COLO829 (cell line): Measurements from ENCODE around the gene SCD5.

Experiments used
- DNase-seq: peaks from one replicate; pipeline ENCODE4 v3.0.0; 2012; ENCODE audit warnings: low spot score

Gene SCD5

GRCh38 chr4:82726596-82726995 lies 72.0 kb downstream of the SCD5 start:
- DNase-seq: no peak

DNA sequence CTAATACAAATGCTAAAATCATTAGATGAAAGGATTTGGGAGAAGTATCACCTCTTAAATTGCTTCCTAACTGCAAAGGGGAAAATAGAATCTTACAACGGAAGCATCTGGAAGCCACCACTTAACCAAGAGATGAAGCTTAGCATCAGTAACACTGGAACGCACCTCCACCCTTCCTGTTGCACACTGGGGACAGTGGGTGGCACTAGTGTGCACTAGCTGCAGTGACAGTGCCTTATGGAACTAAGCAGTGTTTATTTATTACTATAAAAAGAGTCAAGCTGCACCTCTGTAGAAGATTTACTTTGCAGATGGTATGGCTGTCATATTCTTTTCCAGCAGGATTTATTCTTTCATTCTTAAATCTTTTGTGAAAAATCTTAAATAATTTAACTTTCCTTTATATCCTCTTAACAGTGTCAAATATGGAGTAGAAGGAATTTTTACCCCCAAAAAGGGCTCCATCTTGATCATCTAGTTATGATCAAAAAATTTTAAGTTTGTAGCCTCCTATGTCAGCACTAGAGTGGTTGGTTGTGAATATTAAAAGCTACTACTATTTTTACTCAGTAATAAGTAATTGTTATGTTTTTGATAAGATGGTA lies 76.7 kb downstream of the SCD5 start:
- DNase-seq: no peak

DNA sequence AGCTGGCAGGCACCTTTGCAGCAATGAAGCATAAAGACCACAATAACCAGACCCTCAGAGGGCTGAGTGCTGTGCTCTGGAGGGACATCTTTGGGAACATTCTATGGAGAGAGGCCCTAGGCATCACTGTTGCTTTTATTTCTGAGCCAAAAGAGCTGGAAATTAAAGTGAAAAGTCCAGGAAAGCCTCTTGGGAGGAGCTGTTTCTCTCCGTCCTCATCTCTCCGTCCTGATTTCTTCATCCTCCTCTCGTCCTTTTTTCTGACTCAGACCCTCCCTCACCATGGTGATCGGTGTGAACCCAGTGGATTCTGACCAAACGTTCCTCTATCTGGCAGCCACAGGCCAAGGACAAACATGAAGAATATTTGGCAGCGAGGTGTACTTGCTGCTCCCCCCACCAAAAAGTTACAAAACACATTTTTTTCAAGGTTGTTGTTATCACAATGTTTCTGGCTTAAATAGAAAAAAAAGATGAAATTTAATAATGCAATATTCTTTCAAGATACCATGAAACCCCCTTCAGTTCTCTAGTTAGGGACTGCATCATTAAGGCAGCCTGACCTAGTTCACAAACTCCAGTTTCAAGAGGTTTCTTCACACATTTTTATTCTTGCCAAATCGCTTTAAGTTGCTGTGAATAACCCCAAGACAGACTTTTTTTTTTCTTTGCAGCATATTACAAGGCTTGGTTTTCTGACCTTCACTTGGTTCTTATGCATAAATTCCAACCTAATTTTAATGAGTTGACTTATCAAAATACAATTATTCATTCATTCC lies 80.2 kb downstream of the SCD5 start:
- no peak for DNase-seq

DNA sequence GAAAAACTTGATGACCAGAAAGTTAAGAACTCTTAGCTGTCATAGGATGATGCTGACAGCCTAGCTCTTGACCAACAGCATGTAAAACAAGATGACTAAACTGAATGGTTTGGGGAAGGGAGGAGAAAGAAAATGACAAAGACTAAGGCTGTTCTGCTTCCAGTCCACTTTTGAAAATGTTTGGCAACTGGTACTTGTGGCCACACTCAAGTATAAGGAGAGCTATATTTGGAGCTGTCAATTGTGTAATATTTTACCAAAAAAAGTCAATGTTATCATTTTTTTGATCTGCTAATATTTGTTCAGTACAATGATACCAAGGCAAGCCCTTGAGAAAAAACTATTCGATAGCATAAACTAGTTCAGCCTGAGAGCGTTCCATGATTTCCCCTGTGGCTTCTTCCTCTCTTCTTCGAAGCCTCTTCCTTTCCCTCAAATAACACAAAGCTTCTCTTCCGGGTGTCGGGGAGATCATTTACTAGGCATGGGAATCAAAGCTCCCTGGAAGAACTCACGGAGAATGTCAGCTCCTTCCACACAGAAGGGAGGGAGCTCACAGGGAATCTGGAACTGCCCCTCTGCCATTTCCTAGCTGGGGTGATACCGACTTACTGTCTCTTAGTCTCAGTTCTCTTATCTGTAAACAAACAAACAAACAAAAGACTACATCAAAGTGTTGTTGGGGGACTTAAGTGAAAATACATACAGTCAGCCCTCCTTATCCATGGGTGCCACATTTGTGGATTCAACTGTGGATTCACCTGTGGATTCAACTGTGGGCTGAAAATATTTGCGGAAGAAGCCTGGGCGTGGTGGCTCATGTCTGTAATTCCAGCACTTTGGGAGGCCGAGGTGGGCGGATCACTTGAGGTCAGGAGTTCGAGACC lies 82.6 kb downstream of the SCD5 start:
- no peak for DNase-seq

DNA sequence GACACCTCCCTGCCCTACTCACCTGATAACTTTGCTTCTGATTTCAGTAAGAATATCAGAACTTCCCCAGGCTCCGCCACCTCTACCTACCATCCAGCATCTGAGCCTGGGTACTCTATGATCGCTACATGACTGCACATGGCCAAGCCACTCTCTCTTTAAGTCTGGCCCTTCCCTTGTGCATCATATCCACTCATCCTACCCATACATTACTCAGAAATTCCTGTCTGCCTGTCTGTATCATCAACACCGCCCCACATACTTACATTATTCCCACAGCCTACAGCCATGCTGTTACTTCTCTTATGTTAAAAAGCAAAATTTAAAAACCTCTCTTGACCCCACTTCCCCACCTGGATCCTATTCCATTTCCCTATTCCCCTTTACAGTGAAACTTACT lies 84.7 kb downstream of the SCD5 start:
- no peak for DNase-seq

DNA sequence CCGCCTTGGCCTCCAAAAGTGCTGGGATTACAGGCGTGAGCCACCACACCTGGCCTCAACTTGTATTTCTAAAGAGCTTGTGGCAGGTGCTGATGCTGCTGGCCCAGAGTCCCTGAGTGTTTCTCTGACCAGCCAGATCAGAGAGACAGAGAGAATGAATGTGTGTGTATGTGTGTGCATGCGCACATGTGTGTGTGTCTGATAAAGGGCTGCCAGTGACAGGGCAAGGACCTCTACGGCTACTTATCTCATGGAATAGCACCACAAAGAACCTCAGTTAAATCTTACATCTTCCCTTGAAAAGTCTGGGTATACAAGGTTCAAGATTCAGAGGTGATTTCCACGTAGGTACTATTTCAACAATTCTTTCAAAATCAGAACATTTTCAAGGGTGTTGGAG lies 86.0 kb downstream of the SCD5 start:
- DNase-seq: no peak

DNA sequence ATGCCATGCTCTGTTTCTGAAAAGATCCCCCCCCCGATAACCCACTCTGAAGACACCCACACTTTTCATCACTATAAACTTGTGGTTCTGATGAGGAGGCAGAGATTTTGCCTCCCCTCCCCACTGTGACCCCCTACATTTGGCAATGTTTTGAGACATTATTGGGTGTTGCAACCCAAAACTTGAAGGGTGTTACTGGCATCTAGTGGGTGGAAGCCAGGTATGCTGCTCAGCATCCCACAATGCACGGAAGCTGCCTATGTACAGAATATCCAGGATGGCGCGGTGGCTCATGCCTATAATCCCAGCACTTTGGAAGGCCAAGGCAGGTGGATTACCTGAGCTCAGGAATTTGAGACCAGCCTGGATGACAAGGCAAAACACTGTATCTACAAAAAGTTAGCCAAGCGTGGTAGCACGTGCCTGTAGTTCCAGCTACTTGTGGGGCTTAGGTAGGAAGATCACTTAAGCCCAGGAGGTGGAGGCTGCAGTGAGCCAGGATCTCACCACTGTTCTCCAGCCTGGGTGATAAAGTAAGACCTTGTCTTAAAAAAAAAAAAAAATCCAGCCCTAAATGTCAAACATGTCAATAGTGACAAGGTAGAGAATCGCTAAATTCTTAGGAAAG lies 87.3 kb downstream of the SCD5 start:
- no peak for DNase-seq

- DNase-seq: peak; percentile 43
Measured at GRCh38 chr4:82710197-82710929, 88.2 kb downstream of the SCD5 start.

DNA sequence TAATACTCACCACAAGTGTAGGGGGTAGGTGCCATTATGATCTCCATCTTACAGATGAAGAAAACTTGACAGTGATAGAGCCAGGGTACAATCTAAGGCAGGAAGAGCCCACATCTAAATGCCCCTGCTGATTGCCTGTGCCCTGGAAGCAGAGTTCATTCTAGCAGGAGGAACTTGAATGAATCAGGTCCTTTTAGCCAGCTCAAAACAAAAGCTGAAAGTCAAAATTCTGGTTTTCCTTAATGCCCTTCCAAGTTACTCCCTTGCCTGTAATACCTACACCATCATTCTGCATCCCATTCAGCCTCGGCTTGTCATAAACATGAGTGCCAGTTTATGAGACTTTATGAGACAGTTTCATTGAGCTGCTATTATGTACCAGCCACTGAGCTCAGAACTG lies 89.6 kb downstream of the SCD5 start:
- no peak for DNase-seq

- DNase-seq: no peak
Measured at GRCh38 chr4:82706349-82707000, 92.1 kb downstream of the SCD5 start.

- DNase-seq: no peak
Measured at GRCh38 chr4:82705928-82706300, 92.7 kb downstream of the SCD5 start.

DNA sequence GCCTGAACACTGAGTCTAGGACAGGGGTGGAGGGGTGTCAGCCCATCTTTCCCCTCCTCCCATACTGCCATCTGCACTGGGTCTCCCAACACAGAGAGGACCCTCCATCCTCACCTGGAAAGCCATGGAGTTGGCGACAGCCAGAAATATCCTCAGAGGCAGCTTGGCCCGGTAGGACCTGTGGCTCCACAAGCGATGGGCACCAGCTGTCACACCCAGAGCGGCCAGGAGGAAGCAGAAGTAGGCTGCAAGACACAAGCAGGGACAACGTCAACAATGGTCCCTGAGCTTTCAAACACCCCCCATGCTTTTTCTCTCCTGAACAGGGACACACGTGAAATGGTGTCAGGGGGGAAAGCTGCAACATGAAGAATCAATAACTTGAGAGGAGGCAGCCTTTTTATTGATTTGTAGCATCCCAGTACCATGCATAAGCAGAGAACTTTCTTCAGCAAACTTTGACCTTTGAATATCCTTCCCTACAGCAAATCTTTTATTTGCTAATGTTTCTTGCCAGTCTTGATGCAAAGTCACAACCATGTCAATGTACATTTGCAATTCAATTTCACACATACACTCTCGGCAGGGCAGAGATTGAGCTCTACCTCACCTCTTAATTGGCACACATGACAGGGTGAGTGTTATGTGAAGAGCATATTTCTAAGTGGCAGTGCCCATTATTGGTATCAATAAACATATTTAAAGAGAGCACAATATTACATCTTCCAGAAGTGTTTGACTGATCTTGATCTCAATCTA lies 93.2 kb downstream of the SCD5 start:
- DNase-seq: no peak

DNA sequence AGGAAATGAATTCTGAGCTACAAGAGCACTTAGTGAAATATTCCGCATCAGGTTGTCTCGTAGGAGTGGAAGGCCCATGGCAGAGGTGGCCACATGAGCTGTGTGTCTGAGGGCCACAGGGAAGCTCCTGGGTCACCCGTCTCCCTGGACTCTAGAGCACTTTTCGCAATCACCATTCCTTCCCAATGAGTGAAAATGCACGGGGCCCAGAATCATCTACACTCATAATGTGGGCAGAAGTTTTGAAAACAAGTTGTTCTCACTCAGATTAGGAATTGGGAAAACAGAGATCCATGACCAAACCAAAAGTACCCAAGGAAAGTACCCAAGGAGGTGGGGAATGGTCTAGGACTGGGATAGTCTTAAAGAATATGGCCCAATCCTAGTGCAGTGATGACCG lies 94.4 kb downstream of the SCD5 start:
- DNase-seq: no peak

DNA sequence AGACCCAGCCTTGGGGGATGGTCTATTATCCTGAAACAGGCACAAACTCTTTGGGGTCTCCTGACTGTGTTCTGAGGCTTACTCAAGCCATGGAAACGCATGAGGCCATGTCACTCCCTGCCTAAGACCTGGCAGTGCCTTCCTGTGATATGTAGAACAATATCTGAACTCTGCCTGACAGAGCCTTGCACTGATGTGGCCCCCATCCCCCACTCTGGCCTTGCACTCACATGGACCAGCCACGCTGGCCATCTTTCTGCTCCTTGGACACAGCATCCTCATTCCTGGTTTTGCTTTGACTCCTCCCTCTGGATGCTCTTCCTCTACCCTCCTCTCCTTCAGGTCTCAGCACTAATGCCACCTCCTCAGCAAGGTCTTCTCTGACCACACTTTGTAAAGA lies 100.2 kb downstream of the SCD5 start:
- no peak for DNase-seq

- no peak for DNase-seq
Measured at GRCh38 chr4:82697561-82697960, 101.0 kb downstream of the SCD5 start.

DNA sequence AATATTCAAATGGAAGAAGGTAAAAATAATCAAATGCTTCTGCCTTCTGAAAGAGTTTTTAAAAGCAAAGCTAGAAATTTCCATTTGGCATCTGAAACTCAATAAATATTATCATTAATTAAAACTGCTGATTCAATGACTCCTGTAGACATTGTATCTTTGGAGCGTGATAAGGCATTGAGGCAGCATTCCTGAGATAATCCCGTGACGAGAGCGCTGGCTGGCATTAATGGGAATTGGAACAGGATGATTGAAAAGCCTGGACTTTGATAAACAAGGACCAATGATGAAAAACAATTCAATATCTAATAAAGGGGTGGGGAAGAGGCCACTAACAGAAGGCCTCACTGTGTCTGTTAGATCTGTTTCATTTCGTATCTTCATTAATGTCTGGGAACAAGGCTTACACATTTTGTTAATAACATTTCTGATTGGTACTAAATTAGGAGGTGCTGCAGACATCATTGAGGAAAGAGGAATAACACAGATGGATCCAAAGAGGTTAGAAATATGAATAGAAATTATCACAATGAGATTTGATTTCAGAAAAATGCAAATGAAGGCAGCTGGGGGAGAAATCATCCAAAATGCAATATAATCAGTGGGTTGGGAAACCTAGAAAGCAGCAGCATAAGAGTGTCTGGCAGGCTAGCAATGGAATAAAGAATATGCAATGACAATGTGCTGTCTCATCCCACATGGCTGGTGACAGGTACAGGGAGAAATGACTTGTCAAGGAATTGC lies 102.3 kb downstream of the SCD5 start:
- no peak for DNase-seq

GRCh38 chr4:82694892-82695291 lies 103.7 kb downstream of the SCD5 start:
- no peak for DNase-seq

- DNase-seq: no peak
Measured at GRCh38 chr4:82694046-82694445, 104.5 kb downstream of the SCD5 start.

DNA sequence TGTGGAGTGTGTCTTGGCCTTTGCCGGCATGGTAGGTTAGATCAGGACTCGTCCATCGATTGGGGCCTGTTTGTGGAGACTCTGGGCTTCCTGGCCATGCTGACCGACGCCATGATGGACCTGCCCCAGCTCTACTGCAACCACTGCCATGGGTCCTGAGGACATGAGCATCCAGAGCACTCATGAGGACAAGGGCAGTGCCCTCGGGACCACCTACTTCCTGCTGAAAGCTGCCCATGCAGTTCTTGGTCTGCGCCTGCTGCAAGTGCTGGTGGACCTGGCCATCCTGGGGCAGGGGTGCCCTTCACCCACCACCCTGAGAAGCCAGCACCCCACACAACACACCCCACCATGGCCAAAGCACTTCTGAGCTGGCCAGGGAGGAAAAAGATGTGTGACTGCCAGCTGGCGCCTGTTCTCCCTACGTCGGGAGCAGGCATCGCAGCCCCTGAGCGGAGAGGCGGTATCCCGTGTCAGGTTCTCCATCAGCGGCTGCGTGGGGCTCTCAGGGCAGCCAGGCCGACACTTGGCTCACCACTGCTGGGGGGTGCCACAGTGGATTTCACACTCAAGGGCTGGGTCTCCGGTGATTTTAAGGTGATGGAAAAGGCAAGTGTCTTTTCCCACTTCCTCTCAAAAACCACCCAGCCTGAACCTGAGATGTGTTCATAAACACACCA lies 106.4 kb downstream of the SCD5 start:
- no peak for DNase-seq
